NCI-H526 (cell line): ENCODE data around the gene CCDC106.

Experiments used
- DNase-seq, 2 experiments: peaks; one replicate each; lab custom pipeline; 2025; lab: John Stamatoyannopoulos, UW

CCDC106 gene

DNA sequence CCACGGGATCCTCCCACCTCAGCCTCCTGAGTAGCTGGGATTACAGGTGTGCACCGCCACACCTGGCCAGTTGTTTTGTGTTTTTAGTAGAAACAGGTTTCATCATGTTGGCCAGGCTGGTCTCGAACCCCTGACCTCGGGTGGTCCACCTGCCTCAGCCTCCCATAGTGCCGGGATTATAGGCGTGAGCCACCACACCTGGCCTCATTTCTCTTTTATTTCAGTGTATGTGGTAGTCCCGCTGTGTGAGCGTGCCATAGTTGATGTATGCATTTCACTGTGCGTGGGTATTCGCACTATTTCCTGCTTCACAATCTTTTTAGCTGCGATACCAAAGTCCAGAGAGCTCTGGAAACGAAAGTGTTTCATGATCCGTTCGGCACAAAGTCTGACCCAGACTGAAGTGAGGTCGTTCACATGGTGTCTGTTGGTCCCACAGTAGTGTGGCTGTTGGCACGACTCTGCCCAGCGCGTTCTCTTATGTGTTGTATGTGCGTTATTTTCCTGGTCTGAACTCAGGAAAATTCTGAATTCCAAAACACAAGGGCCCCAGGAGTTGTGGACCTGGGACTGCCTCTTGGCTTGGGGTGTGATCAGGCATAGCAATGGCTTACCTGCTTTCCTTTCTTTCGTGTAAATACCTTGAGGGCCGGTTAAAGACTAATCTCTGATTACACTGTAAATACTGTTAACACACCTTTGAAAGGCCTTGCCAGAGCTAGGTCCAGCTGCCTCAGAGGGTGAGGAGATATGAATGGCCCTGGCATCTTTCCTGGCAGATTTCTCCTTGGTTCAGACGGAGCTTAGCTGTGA lies 35.6 kb downstream of the CCDC106 start:
- no peak for DNase-seq

GRCh38 chr19:55684946-55685681 lies 37.1 kb downstream of the CCDC106 start:
- DNase-seq, result no peak

DNA sequence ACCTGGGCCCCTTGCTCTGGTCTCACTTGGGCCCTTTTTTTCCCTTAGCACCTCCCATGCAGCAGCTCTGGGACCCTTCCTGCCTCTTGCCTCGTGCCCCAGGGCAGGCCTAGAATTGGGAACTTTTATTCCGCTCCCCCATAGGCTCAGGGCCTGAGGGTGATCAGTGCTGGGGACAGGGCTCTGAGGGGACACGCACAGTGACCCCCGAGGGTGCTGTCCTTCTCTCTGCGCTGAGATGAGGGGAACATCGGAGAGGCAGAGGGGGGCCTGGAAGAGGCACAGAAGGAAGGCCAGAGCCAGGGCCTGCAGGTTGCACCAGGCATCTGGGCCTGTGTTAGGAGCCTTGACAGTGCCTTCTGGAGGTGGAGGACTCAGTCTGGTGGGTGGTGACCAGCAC lies 37.8 kb downstream of the CCDC106 start:
- no peak for DNase-seq

DNA sequence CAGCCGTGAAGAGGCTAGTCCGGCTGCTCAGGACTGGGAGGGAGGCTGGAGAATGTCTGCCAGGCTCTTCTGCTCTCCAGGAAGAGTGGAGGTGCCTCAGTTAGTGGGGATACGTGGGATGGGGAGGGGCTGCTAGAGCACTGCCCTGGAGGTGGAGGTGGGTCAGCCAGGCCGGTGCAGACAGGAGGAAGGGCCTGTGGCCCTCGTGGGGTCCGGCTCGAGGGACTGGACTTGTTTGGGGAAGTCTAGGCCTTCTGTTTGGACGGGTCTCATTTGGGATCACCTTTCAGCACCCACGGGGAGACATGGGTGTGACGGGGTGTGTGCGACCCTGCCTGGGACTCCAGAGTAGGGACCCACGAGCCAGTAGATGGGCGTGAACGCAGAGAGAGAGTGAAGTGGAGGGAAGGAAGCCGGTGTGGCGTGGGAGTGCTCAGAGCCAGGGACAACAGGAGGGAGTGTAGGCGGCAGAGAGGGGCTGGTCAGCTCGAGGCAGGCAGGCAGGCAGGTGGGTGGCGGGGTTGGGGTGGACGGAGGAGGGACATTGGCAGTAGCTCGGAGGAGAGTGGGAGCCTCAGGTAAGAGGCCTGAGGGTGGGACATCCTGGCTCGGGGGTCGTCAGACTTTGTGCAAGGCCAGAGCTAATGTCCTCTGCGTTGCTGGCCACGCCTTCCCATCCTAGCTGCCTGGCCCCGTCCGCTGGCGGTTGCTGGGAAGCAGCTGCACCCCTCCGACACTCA lies 38.5 kb downstream of the CCDC106 start:
- DNase-seq, result no peak

- no peak for DNase-seq
These were observed 39.5 kb downstream of the CCDC106 start for GRCh38 chr19:55687281-55688201.

GRCh38 chr19:55688422-55689218 lies 40.6 kb downstream of the CCDC106 start:
- DNase-seq, result peak; percentile 37 to 74

GRCh38 chr19:55689411-55690108 lies 41.5 kb downstream of the CCDC106 start:
- no peak for DNase-seq

GRCh38 chr19:55690109-55690768 lies 42.2 kb downstream of the CCDC106 start:
- DNase-seq, result no peak

- no peak for DNase-seq
These were observed 42.9 kb downstream of the CCDC106 start for GRCh38 chr19:55690769-55691545.

DNA sequence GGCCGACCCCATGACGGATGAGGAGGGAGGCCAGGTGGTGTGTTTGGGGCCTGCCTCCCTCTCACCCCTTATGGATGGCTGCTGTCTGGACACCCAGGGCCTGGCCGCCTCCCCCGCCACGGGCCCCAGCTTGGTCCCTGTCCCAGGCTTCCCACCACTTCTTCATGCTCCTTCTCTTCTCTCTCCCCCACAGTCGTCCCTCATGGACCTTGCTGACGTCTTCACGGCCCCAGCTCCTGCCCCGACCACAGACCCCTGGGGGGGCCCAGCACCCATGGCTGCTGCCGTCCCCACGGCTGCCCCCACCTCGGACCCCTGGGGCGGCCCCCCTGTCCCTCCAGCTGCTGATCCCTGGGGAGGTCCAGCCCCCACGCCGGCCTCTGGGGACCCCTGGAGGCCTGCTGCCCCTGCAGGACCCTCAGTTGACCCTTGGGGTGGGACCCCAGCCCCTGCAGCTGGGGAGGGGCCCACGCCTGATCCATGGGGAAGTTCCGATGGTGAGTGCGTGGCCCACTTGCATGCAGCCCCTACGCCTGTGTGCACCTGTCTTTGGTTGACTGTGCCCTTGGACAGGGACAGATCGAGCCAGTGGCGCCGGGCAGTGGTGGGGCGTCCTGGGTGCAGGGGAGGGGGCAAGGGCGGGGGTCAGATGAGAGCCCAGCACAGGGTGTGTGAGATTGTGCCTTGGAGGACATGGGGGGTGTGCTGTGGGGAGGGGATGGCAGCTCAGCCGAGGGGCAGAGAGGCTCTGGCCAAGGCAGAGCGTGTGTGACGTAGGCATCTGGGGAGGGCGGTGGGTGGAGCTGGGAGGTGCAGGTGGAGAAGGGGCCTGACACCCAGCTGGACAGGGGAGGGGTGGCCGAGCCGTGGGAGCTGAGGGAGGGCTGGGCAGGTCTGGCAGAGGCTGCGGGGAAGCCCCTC lies 43.8 kb downstream of the CCDC106 start:
- DNase-seq, result no peak

DNA sequence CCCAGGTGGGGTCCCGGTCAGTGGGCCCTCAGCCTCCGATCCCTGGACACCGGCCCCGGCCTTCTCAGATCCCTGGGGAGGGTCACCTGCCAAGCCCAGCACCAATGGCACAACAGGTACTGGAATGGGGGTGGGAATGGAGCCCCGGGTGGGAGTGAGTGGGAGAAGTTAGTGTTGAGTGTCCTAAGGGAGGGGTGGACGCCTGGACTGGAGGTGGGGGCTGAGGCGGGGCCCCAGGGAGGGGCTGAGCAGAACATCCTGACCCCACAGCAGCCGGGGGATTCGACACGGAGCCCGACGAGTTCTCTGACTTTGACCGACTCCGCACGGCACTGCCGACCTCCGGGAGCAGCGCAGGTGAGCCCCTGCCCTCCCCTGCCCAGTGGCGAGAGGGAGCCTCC lies 44.7 kb downstream of the CCDC106 start:
- DNase-seq, result no peak

DNA sequence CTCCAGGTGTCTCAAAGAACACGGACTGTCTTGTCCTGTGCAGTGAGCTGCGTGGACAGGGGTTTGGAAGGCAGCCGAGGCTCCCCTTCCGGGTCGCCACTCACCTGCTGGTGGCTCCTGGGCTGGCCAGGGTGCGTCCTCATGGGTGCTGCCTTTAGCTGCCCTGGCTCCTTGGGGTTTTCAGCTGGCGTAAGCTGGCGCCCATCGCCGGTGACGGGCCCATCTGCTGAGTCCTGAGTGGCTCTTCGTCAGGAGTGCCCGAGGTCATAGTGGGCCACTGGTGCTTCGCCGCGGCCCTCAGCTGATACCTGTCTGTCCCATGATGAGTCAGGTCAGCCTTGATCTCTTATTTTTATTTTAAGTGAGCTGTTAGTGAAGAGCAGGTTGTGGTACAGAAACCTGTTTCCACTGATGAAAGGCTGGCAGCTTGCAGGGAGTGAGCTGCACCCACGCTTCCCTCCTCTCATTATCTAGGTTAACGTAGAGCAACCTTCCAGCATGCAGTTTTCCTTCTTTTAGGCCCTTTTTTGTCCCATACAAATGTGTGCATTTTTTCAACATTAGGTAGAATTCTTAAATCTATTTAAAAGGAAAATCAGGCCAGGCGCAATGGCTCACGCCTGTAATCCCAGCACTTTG lies 45.4 kb downstream of the CCDC106 start:
- DNase-seq, result no peak

DNA sequence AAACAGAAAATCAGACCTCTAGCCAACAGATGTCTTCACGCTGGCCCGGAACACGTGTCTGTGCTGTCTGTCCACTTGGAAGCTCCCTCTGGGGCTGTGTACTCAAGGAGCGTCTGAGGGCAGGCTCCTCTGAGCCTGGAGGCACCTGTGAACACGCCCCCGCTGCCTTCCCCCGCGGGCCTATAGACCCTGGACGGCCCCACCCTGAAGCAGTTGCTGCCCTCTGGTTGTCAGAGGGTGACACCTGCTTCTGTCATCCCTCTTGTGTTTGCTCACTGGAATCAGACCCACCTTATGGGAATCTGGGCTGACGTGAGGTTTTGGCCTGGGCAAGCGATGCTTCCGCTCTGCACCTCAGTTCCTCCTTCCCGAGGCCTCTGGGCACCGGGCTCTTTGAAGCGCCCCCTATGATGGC lies 46.2 kb downstream of the CCDC106 start:
- DNase-seq, result no peak

- no peak for DNase-seq
These were observed 46.9 kb downstream of the CCDC106 start for GRCh38 chr19:55694656-55695491.

DNA sequence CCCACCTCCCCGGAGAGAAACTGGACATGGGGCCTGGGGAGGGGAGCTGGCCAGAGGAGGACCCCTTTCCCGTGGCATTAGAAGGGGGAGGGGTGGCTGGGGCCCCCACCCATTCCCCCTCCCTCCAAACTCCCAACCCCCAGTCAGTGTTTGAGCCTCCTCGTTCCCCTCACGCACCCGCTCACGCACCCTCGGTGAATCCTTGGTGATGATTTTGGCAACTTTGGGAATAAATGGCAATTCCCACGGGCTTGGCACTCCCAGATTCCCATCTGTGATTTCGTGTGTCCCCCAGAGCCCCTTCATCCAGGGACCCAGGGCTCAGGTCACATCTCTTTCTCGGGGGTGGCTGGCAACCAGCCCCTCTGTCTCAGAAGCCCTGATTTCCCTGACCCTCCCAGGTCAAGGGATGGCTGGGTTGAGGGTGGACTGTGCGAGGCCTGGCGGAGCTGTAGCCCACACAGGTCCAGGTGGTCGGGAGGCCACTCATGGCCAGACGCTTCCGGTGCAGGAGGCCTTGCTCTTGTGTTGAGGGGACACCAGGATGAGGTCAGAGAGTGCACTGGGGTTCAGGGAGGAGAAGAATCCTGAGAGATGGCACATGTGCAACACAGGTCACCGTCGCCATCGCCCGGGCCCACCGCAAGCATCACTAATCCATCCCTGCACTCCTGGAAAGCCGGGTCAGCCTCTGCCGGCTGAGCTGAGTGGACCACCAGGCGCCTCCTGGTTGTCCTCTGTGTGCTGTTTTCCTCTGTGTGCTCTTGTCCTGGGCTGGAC lies 47.7 kb downstream of the CCDC106 start:
- DNase-seq, result no peak
